AG10803 (cell line): Measurements from ENCODE around the gene CCNY.

Experiments
- DNase-seq: peaks from one replicate; pipeline ENCODE4 v3.0.0; 2010; ENCODE audit warnings: low read depth
- H3K4me3 ChIP-seq: 2 replicates; pipeline ENCODE4 v1.5.1; 2011; ENCODE audit warnings: mild to moderate bottlenecking, low read length, control low read depth
- TF ChIP-seq, protein P1 (sequence below): conservative IDR thresholded peaks from 2 replicates; pipeline ENCODE4 v1.5.1; 2011; ENCODE audit warnings: mild to moderate bottlenecking, low read length, control low read depth, inconsistent platforms

The CCNY gene

DNA sequence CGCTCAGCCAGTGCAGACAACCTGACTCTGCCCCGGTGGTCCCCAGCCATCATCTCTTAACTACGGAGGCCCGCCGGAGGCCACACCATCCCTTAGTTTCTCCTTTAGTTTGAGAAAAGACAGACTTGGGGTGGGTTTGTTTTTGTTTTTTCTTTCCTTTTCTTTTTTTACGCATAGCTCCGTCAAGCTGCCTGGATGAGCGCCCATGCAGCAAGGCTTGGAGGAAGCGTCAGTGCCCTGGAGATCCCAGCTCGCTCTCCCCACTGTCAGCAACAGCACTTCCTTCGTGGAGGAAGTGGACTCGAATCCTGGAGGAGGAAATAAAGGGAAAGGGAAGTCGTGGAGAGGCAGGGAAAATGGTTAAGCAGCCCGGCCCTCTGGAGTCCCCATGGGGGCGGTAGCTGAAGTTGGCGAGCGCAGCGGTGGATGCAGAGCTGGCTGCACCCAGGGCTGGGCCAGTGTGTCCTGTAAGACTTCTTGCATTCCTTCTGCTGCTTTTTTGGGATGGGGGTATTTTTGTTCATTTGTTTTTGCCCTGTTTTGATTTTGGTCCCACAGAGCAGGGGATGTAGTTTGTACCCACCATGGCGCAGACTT is 232.9 kb downstream of the CCNY start:
- DNase-seq, result no peak
- TF ChIP-seq, protein P1, sequence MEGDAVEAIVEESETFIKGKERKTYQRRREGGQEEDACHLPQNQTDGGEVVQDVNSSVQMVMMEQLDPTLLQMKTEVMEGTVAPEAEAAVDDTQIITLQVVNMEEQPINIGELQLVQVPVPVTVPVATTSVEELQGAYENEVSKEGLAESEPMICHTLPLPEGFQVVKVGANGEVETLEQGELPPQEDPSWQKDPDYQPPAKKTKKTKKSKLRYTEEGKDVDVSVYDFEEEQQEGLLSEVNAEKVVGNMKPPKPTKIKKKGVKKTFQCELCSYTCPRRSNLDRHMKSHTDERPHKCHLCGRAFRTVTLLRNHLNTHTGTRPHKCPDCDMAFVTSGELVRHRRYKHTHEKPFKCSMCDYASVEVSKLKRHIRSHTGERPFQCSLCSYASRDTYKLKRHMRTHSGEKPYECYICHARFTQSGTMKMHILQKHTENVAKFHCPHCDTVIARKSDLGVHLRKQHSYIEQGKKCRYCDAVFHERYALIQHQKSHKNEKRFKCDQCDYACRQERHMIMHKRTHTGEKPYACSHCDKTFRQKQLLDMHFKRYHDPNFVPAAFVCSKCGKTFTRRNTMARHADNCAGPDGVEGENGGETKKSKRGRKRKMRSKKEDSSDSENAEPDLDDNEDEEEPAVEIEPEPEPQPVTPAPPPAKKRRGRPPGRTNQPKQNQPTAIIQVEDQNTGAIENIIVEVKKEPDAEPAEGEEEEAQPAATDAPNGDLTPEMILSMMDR, result no peak
- no peak overlapping the region for H3K4me3 ChIP-seq

DNA sequence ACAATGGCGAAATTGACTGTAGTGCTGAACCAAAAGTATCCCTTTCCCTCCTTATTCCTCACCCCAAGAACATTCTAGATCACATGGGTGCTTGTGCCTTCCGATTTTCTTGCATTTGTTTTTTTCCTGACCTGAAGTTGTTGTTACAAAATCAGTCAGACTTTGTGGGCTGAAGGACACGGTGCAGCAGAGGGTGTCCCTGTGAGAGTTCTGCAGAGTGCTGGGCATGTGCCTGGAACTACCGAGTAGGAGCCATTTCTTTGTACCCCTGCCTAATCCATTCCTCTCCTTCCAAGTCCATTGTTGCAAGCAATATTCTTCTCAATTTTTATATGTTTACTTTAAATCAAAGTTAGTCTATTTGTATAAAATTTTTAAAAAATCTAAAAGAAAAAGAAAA is 233.5 kb downstream of the CCNY start:
- H3K4me3 ChIP-seq, result no peak overlapping the region
- TF ChIP-seq, protein P1, result no peak
- no peak for DNase-seq

DNA sequence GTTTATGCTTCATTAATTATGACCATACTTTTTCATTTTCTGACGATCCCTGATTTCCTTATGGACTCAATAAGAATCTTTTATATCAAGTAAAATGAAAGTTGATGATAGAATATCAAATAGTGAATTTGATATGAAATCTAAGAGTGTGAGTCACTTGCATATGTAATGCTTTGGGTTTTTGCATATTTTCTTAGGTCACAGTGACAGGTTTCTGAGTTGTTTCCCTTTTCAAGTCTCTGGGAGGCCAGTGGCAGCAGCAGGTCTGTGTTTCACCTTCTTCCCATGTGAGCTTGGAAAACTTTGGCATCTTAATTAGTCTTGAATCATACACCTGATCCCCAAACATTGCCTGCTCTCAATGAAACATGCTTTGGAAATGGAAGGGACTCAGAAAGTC is 234.1 kb downstream of the CCNY start:
- TF ChIP-seq, protein P1, result no peak
- H3K4me3 ChIP-seq, result no peak overlapping the region
- no peak for DNase-seq

DNA sequence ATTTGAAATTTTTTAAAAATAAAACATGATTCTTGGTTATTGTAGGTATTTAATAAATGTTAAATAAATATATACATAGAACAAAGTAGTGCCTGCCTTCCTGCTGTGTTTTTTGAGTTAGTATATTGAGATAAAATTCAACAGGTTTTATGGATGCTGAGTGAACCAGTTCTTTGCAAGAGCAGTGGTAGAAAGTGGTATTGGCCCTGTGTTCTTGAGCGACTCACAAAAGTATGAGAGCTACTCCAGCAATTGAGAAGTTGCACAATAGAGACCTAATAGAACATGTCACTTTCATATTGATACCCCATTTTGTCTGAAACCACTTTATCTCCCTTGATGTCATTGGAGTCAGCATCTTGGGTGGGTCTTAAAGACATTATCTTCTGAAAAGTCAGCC is 236.3 kb downstream of the CCNY start:
- no peak overlapping the region for H3K4me3 ChIP-seq
- DNase-seq, result no peak
- TF ChIP-seq, protein P1, result no peak

DNA sequence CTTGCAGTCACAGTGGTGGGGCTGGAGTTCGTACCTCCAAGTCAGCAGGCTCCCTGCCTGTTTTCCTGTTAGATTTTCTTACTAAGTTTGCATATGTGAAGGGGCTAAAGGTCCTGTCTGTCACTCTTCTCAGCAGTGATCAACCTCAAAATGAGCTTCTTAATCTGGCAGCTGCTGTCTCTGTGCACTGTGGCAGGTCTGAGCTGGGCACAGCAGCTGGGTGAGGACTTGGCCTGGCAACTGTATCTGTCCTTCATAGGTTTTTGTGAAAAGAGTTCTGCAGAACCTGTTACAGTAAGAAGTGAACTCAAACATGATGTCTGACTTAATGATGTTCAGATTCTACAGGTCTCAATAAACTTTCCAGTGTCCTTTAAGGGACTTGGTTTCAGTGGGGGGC is 237.5 kb downstream of the CCNY start:
- DNase-seq, result no peak
- TF ChIP-seq, protein P1, result no peak
- no peak overlapping the region for H3K4me3 ChIP-seq

DNA sequence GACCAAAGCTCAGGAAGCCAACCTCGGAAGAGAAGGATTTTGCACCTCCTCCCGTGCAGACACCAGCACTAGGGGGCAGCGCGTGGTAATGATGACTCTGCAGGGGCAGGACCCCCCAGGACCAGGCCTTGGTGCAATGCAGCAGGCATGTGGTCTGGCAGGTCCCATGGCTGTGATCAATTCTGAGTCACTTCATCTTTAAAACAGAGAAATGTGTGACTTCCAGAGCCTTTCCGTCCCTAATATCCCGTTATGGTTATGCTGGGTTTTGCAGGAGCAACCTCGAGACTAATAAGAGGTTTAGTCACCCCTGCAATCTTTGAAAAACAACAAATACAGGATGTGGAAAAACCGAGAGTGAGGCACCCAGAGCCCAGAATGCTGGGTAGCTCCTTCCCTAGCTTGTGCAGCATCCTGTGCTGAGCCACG is 238.6 kb downstream of the CCNY start:
- DNase-seq, result peak; percentile 74
- no peak overlapping the region for H3K4me3 ChIP-seq
- TF ChIP-seq, protein P1, result peak; percentile 41

DNA sequence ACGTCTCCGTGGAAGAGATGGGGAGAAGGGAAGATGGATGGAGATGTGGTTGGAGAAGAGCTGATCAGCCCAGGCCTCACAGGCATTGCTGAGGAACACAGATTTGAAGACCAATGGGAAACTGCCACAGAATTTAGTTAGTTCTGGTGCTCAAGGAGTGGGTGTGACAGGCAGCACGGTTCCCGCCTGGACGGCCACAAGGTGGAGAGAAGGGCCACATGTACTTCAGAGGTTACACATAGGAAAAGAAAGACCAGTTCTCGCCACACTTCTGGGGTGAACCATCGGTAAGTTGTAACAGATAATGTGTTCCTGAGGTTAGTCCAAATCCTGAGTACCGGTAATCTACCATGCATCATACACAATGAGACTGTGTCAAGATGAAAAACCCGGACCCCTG is 239.3 kb downstream of the CCNY start:
- no peak overlapping the region for H3K4me3 ChIP-seq
- TF ChIP-seq, protein P1, result no peak
- DNase-seq, result no peak
